Heart left ventricle (tissue), 16 donors: Measurements from ENCODE around the gene AMELX. TPM values are rescaled to one million over a fixed set of nuclear protein-coding genes. Genes with fewer than 3 reads are reported as not detected.

Experiments used
- ATAC-seq, 4 donors: fragments of 200-7000 bp; cut with Tn5 transposase; one replicate each; pipeline ENCODE4 v1.9.1; 2020 to 2022; ENCODE audit warnings: moderate library complexity in 4 of 4, mild to moderate bottlenecking in 3 of 4, moderate number of reproducible peaks in 1 of 4
- DNase-seq, 5 donors: peaks; one replicate each; pipeline ENCODE4 v3.0.0-alpha.2; 2020
- H3K27ac ChIP-seq, 12 donors: fragments of 200-600 bp; sonication (generic) in 4 of 12; one replicate each; pipeline versions ENCODE4 v1.5.0 to v1.8.0; 2016 to 2022; ENCODE audit warnings: mild to moderate bottlenecking in 2 of 12
- H3K27me3 ChIP-seq, 9 donors: fragments of 200-600 bp; sonication (generic) in 2 of 9; one replicate each; pipeline versions ENCODE4 v1.5.1 to v1.8.0; 2016 to 2022; ENCODE audit warnings: mild to moderate bottlenecking in 3 of 9
- H3K36me3 ChIP-seq, 9 donors: fragments of 200-600 bp; sonication (generic) in 2 of 9; one replicate each; pipeline versions ENCODE4 v1.5.0 to v1.8.0; 2018 to 2022; ENCODE audit warnings: mild to moderate bottlenecking in 2 of 9
- H3K4me1 ChIP-seq, 12 donors: fragments of 200-600 bp; sonication (generic) in 4 of 12; one replicate each; pipeline versions ENCODE4 v1.5.0 to v1.8.0; 2016 to 2022; ENCODE audit warnings: mild to moderate bottlenecking in 3 of 12
- H3K4me3 ChIP-seq, 12 donors: fragments of 200-600 bp; sonication (generic) in 4 of 12; one replicate each; pipeline versions ENCODE4 v1.5.0 to v1.8.0; 2017 to 2022; ENCODE audit warnings: mild to moderate bottlenecking in 9 of 12, moderate library complexity in 4 of 12
- H3K9me3 ChIP-seq, 12 donors: fragments of 200-600 bp; sonication (generic) in 4 of 12; one replicate each; pipeline versions ENCODE4 v1.5.0 to v1.8.0; 2016 to 2022; ENCODE audit warnings: mild to moderate bottlenecking in 1 of 12
- CTCF ChIP-seq, 12 donors: fragments of 200-600 bp; sonication (generic) in 4 of 12; IDR thresholded peaks; one replicate each; pipeline versions ENCODE4 v1.5.0 to v1.8.0; 2018 to 2022; ENCODE audit warnings: antibody characterized with exemption in 12 of 12, mild to moderate bottlenecking in 5 of 12
- POLR2A ChIP-seq, 2 donors: fragments of 450-650 bp; IDR thresholded peaks; one replicate each; pipeline ENCODE4 v1.6.1; 2017; ENCODE audit warnings: antibody characterized with exemption in 2 of 2, mild to moderate bottlenecking in 2 of 2, moderate library complexity in 2 of 2
- WGBS, 4 donors: extraction: QIAGEN DNeasy Blood & Tissue Kit in 2 of 4; methylation state at CpG; one replicate each; pipeline versions ENCODE4 v1.1.5 to v1.1.7; 2013 to 2018; 5-methylcytosine and 5-hydroxymethylcytosine counted together
- intact Hi-C, 10 donors: fragments of 100-400 bp; cut with DNase I; formaldehyde crosslinking; loops; one replicate each; pipeline versions ENCODE4 v1.11.1 to v1.14.2; 2022
- polyA plus RNA-seq, 2 donors: library from polyadenylated mRNA; stranded (reverse); fragments of 200-250 nt; gene quantifications; one replicate each; pipeline ENCODE4 v1.2.3, GENCODE V29; 2013
- total RNA-seq, 9 donors: library from RNA; depleted of rRNA in 2 of 9; stranded (reverse); fragments of >200 nt in 2 of 9; fragmentation: NEBNext Ultra II Directional in 3 of 9; extraction: Animal tissue kit (Norgen Biotek cat#: 25700) in 3 of 9; gene quantifications; one replicate each; pipeline versions ENCODE4 v1.1.0 to v1.2.4, GENCODE V29; 2016 to 2023
- donor health status: ischemic (EF 13 %, LVEDD 7.1; RV severe dilation, severe dysfunction).
- donor health status: healthy with polysubstance abuse.
- donor health status: DM: no; HTN: yes; CAD: no.
- donor health status: DM: no; HTN: no; CAD: no.
- donor health status: ischemic (EF 25% LVEDD 6.9; RV normal size, moderate dysfunction).
- donor health status: ischemic (EF 25% LVEDD 5.7; RV mildly dilated, moderate dysfunction).
- donor health status: healthy.
- donor health status: DM: yes; HTN: yes; CAD: no.
- donor health status: ischemic (EF 35%, LVEDD 5.7; RV mildly dilated, moderate dysfunction).
- donor health status: nonischemic (EF 11% LVEDD 7.7; RV severe dilation, severe dysfunction).
- donor health status: DM: yes; HTN: yes; CAD: no.
- donor health status: PGD.
- donor health status: ischemic (EF 29% LVEDD 5.4; RV normal size, mild dysfunction).
- donor health status: nonischemic (EF 23%, LVEDD 6.1; RV moderate dilation, normal function).

The AMELX gene
- total and polyA plus RNA-seq, 11 donors, result not detected

- no peaks in the 10 kb centered on the region for H3K36me3 ChIP-seq
- TF ChIP-seq CTCF (IDR thresholded peaks at IDR 0.05) (no peak), POLR2A (IDR thresholded peaks at IDR 0.05) (no peak)
- WGBS, 4 donors, result 50 to 79% (median 62%) methylated on average over 3 of the region's 3 CpGs
- DNase-seq (no peak), ATAC-seq (no peak)
- H3K27ac ChIP-seq, result no peak overlapping the region
- intact Hi-C loops, result no loop called here
- H3K4me3 ChIP-seq, result no peak overlapping the region
- no peaks in the 10 kb centered on the region for H3K27me3 ChIP-seq
- no peaks in the 10 kb centered on the region for H3K9me3 ChIP-seq
- H3K4me1 ChIP-seq, result peaks cover 0 to 13% (median 0%) of the 10 kb centered on the region in 12 donors
Observed at GRCh38 chrX:11269996-11270395, 23.2 kb upstream of the AMELX start.

GRCh38 chrX:11272290-11272689, 20.9 kb upstream of the AMELX start:
- DNase-seq, result no peak
- ATAC-seq, result no peak
- H3K4me3 ChIP-seq, result no peak overlapping the region
- intact Hi-C loops, result no loop called here
- no peaks in the 10 kb centered on the region for H3K36me3 ChIP-seq
- no peaks in the 10 kb centered on the region for H3K9me3 ChIP-seq
- WGBS, 4 donors, result 73 to 89% (median 79%) methylated on average over 2 of the region's 2 CpGs
- no peaks in the 10 kb centered on the region for H3K27me3 ChIP-seq
- H3K4me1 ChIP-seq, result peaks cover 0 to 5% (median 0%) of the 10 kb centered on the region in 12 donors
- TF ChIP-seq POLR2A (IDR thresholded peaks at IDR 0.05) (no peak), CTCF (IDR thresholded peaks at IDR 0.05) (no peak)
- H3K27ac ChIP-seq, result no peak overlapping the region

GRCh38 chrX:11272863-11273262, 20.4 kb upstream of the AMELX start:
- DNase-seq (no peak), ATAC-seq (no peak)
- Histone ChIP-seq H3K9me3 (no peaks in the 10 kb centered on the region), H3K27me3 (no peaks in the 10 kb centered on the region), H3K36me3 (no peaks in the 10 kb centered on the region), H3K4me1 (peaks cover 0 to 4% (median 0%) of the 10 kb centered on the region in 12 donors), H3K27ac (no peak overlapping the region), H3K4me3 (no peak overlapping the region)
- TF ChIP-seq CTCF (IDR thresholded peaks at IDR 0.05) (no peak), POLR2A (IDR thresholded peaks at IDR 0.05) (no peak)
- WGBS, 4 donors, result 66 to 92% (median 83%) methylated on average over 5 of the region's 5 CpGs
- intact Hi-C loops, result no loop called here

DNA sequence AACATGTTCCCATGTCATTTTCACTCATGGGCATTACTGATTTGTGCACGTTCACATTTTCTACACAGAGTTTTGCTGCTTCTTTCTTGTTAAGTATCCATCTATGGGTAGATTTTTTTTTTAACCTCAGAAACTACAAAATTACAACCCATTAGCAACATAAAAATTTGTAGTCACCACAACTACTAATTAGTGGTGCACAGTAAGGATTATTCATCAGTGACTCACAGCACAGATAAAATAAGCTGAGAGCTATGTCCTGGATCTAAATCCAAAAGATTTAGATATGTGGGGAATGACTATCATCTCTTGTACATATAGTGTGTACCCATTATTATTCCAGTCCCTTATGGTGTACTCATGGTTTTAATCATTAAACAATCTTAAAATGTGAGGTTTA, 19.7 kb upstream of the AMELX start:
- Histone ChIP-seq H3K4me1 (peaks cover 0 to 4% (median 0%) of the 10 kb centered on the region in 12 donors), H3K36me3 (no peaks in the 10 kb centered on the region), H3K27ac (no peak overlapping the region), H3K4me3 (no peak overlapping the region), H3K27me3 (no peaks in the 10 kb centered on the region), H3K9me3 (no peaks in the 10 kb centered on the region)
- intact Hi-C loops, result no loop called here
- 71 to 94% (median 81%) methylated on average over 1 of the region's 1 CpG for WGBS, 4 donors
- ATAC-seq (no peak), DNase-seq (no peak)
- TF ChIP-seq POLR2A (IDR thresholded peaks at IDR 0.05) (no peak), CTCF (IDR thresholded peaks at IDR 0.05) (no peak)
